ENCODE results near the gene TNFAIP8L3. TPM values are rescaled to one million over a fixed set of nuclear protein-coding genes. Genes with fewer than 3 reads are reported as not detected.
A peak's percentile ranks its signal among the peaks of the same experiment; 100 is the strongest.
"Not testable (repeated sequence)": the region's sequence is repeated elsewhere in the genome, so short reads cannot be mapped to it uniquely, and the experiment has no call there.

Gene TNFAIP8L3
- total RNA-seq (2014; rRNA removed; shearing (Covaris generic)), result 1.2 and 1.3 TPM in 2 replicates

- DNase-seq (ENCODE audit: low read depth), result no peak
Observed at GRCh38 chr15:51094606-51095569, at the start of gene TNFAIP8L3. TSS of gene TNFAIP8L3 (minus strand) at chr15:51094906. CDS start at chr15:51094595, 311 bp downstream.

- DNase-seq (ENCODE audit: low read depth), result peak; percentile 81
Observed at GRCh38 chr15:51144021-51144532, 49.4 kb upstream of the TNFAIP8L3 start.

GRCh38 chr15:51140347-51140746 lies 45.6 kb upstream of the TNFAIP8L3 start:
- not testable (repeated sequence) for DNase-seq (ENCODE audit: low read depth)

- DNase-seq (ENCODE audit: low read depth), result no peak
Observed at GRCh38 chr15:51139091-51139490, 44.4 kb upstream of the TNFAIP8L3 start.

- no peak for DNase-seq (ENCODE audit: low read depth)
Observed at GRCh38 chr15:51137880-51138430, 43.2 kb upstream of the TNFAIP8L3 start.

- no peak for DNase-seq (ENCODE audit: low read depth)
Observed at GRCh38 chr15:51137024-51137423, 42.3 kb upstream of the TNFAIP8L3 start.

- DNase-seq (ENCODE audit: low read depth), result peak; percentile 62
Observed at GRCh38 chr15:51135276-51135675, 40.6 kb upstream of the TNFAIP8L3 start.

- no peak for DNase-seq (ENCODE audit: low read depth)
Observed at GRCh38 chr15:51134416-51135199, 39.9 kb upstream of the TNFAIP8L3 start.

GRCh38 chr15:51133140-51133765 lies 38.5 kb upstream of the TNFAIP8L3 start:
- no peak for DNase-seq (ENCODE audit: low read depth)

- DNase-seq (ENCODE audit: low read depth), result peak; percentile 92
Observed at GRCh38 chr15:51132384-51133139, 37.9 kb upstream of the TNFAIP8L3 start.

GRCh38 chr15:51131596-51132290 lies 37.0 kb upstream of the TNFAIP8L3 start:
- DNase-seq (ENCODE audit: low read depth), result peak; percentile 64

- DNase-seq (ENCODE audit: low read depth), result no peak
Observed at GRCh38 chr15:51130344-51130743, 35.6 kb upstream of the TNFAIP8L3 start.

- no peak for DNase-seq (ENCODE audit: low read depth)
Observed at GRCh38 chr15:51129535-51130188, 35.0 kb upstream of the TNFAIP8L3 start.

GRCh38 chr15:51128701-51129100 lies 34.0 kb upstream of the TNFAIP8L3 start:
- DNase-seq (ENCODE audit: low read depth), result no peak

- no peak for DNase-seq (ENCODE audit: low read depth)
Observed at GRCh38 chr15:51126842-51127241, 32.1 kb upstream of the TNFAIP8L3 start.

GRCh38 chr15:51123002-51123401 lies 28.3 kb upstream of the TNFAIP8L3 start:
- DNase-seq (ENCODE audit: low read depth), result not testable (repeated sequence)

- DNase-seq (ENCODE audit: low read depth), result peak; percentile 44
Observed at GRCh38 chr15:51121631-51122225, 27.0 kb upstream of the TNFAIP8L3 start.

GRCh38 chr15:51121118-51121517 lies 26.4 kb upstream of the TNFAIP8L3 start:
- DNase-seq (ENCODE audit: low read depth), result peak; percentile 98

GRCh38 chr15:51119120-51119519 lies 24.4 kb upstream of the TNFAIP8L3 start:
- peak; percentile 42 for DNase-seq (ENCODE audit: low read depth)

Measured in M059J (cell line).